GM10847 (cell line): Measurements from ENCODE around the gene ARHGEF16.

Source experiments
- POLR2A ChIP-seq: IDR thresholded peaks from 2 replicates; pipeline ENCODE4 v1.6.1; 2011; ENCODE audit not compliant: insufficient read length; ENCODE audit errors: extremely low read depth

Gene ARHGEF16

DNA sequence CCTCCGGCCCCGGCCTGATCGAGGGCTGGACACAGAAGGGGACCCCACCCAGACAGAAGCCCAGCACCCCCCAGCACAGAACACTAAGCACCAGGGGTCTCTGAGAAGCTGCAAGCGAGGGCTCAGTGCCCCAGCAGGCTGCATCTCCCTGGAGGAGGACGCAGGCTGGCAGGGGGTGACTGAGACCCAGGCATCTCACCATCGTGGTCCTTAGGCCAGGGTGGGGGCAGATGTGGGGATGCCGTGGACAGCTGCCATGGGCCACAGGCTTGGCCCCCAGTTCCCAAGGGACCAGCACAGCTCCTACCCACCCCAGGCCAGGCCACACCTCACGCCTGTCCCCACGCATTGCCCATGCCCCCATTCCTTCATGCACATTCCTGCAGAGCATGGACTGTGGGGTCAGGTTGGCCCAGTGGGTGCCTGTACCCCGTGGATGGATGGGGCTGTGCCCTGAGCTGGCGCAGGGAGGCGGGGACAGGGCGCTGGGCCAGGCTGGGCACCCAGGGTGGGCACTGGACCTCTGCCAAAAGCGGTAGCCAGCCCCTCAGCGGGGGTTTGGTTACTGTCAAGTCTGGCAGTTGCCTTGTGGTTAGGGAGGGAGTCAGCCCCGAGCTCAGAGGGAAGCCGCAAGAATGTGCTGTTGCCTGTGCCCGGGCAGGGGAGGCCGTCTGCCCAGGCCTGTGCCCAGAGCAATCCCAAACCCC, 61.5 kb downstream of the ARHGEF16 start:
- TF ChIP-seq POLR2A, result no peak

GRCh38 chr1:3516481-3516869, 62.0 kb downstream of the ARHGEF16 start:
- TF ChIP-seq POLR2A, result no peak

DNA sequence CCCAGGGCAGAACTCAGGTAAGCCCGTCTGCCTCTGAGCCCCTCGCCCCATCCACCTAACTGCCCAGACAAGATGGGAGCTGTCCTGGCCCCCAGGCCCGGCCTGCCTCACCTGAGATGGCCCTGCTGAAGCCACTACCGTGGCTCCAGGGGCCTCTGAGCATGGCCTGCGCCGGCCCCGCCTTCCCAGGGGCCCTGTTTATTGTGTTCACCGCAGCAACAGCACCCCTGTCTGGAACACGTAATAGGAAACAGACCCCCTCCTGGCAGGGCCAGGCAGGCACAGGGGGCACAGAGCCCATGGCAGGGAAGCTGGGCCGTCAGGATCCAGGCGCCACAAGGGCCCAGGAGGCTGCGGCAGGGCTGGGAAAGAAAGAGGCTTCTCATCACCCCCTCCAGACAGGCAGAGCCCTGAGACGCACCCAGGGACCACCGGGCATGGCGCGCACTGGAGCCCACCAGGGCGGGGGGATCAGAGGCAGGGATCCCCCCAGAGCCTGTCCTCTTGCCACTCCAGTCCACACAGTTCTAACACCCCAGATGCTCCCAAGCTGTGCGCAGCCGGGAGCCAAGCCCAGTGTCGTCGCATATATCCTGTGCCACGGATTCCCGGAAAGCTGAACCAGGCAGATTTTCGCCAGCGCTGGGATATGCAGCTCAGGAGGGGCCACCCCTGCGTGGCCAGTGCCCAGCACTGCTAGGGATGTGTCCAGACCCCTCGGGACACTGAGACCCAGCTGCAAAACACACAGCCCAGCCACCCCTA, 62.6 kb downstream of the ARHGEF16 start:
- TF ChIP-seq POLR2A, result no peak

DNA sequence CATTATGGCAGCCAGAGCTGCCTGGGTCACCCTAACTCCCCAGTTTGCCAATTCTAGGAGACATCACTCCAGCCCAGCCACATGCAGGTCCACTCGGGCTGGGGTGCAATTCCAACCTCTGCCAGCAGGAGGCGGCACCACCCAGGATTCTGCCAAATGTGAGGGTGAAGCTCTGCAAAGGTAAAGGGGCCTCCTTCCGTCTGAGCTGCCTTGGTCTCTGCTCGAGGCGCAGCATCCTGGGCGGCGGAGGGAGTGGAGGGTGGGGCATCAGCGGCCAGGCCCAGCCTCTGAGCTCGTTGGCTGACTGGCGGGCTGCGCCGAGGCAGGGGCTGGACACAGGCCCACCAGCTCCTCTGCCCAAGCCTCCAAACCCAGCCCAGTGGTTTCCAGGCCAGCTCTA, 63.8 kb downstream of the ARHGEF16 start:
- TF ChIP-seq POLR2A, result no peak

DNA sequence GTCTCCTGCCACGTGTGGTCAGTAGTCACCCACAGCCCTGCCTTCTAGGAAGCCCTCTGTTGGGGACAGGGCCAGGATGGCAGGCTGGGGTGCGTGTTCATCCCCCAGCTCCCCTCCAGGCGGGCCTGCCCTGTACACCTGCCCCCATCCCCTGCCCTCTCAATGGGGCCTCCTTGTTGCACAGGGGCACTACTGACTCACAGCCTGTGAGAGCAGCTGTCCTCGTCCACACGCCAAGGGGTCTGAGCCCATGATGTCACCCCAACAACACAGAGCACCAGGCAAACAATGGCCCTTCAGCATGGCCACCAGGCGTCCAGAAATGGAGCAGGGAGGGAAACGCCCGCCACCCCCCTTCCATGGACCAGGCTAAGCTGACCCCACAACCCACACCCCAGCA, 64.3 kb downstream of the ARHGEF16 start:
- no peak for TF ChIP-seq POLR2A

DNA sequence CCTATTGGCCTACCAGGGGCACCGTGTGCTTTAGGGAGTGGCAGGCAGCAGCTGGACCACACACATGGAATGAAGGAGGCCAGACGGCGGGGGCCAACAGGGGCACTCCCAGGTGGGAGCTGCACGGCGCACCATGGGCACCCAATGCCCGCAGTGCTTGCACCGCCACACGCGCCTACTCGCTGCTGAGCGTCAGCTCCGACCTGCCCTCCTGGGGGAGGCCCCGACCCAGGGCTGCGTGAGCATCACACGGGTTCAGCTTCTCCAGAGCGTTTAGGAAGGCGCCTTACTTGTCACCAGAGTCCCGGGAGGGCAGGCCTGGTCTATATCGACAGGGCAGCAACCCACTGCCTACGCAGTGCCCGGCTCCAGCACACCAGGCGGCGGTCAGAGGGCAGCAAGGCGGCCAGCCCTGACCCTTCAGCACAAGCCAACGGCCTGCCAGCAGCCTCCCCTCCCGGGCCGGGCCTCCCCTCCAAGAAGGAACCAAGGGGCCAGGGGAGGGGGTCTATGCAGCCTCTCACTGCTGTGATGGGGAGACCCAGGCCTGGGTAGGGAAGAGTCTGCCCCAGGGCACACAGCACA, 64.9 kb downstream of the ARHGEF16 start:
- TF ChIP-seq POLR2A, result no peak

- no peak for TF ChIP-seq POLR2A
Measured at GRCh38 chr1:3520419-3521378, 66.2 kb downstream of the ARHGEF16 start.

DNA sequence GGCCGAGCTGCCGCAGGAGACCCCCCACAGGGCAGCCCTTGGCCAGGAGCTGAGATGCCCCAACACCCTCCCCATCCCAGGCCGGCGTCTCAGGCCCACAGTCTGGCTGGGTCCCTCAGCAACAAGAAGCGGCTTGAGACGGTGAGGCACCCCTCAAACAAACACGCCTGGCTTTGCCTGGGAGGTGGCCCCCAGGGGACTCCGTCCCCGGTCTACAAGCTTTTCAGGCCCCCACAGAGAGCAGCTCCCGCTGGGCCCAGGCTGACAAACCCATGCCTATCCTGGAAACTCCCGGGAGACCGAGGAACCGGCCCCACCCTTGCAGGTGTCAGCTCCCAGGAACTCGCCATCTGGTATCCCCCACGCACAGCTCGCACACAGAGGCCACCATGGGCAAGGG, 67.0 kb downstream of the ARHGEF16 start:
- TF ChIP-seq POLR2A, result no peak

GRCh38 chr1:3522112-3522511, 67.6 kb downstream of the ARHGEF16 start:
- TF ChIP-seq POLR2A, result no peak

DNA sequence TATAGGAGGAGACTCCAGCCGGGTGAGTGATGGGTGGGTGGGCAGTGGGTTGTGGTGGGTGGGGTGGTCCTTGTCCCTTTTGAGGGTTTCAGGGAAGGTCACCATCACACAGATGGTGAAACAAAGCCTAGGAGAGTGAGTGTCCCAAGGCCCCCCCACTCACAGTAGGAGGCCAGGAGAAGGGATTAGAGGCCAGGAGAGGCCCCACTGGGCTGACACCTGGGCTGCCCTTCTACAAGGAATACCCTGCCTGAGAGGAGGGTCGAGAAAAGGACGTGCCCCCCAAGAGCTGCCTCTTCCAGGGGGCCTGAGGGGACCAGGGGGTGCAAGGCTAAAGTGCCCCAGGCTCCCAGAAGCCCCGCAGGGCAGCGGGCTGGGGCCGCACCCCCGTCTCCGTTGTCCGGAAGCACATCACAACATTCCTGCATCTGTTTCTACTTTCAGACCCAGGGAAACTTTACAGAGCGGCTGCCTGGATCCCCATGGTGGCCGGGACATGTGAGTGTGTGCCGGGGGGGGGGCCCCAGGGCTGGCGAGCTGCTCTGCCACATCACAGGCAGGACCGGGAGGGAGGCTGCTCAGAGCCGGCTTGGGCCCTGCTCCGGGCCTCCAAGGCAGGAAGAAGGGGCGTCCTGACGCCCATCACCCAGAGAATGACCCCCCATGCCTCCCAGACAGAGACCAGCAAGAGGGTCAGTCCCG, 68.2 kb downstream of the ARHGEF16 start:
- TF ChIP-seq POLR2A, result no peak

DNA sequence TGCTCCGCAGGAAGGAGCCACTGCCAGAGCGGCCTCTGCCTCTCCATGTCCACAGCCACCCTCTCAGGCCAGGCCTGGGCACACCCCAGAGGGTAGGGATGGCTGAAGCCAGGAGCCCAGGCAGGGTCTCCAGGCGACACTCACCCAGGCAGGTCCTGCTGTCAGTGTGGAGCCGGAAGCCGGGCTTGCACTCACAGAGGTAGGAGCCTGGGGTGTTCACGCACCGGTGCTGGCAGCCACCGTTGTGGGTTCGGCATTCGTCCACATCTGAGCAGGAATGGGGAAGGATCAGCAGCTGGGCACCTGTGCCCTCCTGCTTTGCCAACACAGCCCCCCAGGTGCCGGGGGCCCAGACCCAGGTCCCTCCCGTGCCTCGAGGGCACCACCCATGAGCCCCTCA, 69.5 kb downstream of the ARHGEF16 start:
- no peak for TF ChIP-seq POLR2A

- no peak for TF ChIP-seq POLR2A
Measured at GRCh38 chr1:3524556-3525203, 70.2 kb downstream of the ARHGEF16 start.

DNA sequence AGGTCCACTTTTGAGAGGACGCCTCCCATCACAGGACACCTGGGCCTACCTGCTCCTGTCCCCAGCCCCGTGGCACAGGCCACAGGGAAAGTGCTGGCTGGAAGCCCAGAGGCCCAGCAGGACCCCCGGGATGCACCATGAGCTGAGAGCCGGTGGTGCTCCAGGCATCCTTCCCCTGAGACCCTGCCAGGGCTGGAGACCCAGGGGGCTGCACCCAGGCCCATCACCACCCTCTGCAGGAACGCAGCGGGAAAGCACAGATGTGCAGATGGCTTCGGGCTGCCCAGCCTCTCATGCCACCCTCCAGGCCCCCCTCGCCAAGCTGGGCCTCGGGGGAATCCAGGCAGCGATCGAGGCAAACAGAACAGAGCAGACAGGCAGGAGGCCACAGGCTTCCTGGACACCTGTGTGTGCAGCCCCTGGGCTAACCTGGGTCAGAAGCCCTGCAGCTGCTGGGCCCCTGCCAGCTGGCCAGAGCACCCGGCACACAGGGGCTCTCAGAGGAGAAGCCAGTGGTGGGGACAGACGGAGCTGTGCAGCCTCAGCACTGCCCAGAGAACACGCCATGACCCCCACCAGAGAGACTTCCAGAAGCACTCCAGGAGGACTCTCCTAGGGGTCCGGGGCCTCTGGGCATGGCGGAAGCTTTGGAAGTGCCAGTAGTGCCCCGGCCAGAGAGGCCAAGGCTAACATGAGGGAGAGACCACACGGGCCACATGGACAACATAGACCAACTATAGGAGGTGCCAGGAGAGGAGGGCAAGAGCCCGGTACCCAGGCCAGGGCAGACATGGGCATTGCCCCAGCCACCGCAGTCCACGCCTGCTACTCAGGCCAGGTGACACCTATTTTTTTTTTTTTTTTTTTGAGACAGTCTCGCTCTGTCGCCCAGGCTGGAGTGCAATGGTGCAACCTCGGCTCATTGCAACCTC, 71.4 kb downstream of the ARHGEF16 start:
- no peak for TF ChIP-seq POLR2A
